Articular chondrocyte of knee joint (primary cell): ENCODE data around the gene KIAA0930. TPM values are rescaled to one million over a fixed set of nuclear protein-coding genes. Genes with fewer than 3 reads are reported as not detected.

Source experiments
- small RNA-seq: library from RNA; depleted of rRNA; stranded (forward); fragments of <200 nt; gene quantifications from one replicate; pipeline ENCODE3, GENCODE V24; 2012
- total RNA-seq: library from RNA; depleted of rRNA; stranded (reverse); fragments of >200 nt; gene quantifications from 2 replicates; pipeline ENCODE4 v1.2.3, GENCODE V29; 2012

The KIAA0930 gene
- 40.4 and 40.9 TPM in 2 replicates for total RNA-seq

DNA sequence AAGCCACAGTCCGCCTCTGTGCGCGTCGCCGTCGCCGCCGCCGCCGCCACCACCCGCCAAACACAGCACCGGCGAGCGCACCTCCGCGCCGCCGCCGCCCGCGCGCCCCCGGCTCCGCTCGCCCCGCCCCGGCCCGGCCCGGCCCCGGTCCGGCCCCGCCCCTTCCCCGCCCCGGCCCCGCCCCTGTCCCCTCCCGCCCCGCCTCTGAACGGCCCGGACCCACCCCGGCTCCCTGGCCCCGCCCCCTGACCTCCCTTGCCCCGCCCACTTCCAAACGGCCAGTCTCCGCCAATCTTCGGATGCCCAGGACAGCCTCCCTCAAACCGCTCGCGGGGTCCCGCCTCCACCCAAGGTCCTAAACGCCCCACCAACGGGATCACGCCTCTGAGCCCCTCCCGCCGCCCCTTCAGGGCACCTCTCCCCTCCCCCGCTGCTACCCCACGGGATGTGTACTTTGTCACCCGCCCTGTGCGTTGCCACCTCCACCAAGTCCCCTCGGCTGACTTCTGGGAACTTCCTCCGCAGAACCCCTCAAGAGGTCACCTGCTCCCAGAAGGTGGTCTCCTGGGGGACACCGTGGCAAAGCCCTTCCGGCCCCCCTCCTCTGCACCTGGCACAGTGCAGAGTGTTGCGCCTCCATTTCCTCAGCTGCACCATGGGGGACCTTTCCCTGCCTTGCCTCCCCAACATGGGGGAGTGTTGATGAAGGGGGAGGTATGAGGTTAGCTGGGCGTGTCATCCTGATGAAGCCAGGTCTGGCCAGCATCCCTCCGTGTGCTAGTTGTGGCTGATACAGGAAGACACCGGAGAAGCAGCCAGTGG is at the start of gene KIAA0930:
TSS of gene KIAA0930 (minus strand) at position 85 of the 822 bp plus-strand sequence. CDS start 191 bp downstream, outside the sequence.

DNA sequence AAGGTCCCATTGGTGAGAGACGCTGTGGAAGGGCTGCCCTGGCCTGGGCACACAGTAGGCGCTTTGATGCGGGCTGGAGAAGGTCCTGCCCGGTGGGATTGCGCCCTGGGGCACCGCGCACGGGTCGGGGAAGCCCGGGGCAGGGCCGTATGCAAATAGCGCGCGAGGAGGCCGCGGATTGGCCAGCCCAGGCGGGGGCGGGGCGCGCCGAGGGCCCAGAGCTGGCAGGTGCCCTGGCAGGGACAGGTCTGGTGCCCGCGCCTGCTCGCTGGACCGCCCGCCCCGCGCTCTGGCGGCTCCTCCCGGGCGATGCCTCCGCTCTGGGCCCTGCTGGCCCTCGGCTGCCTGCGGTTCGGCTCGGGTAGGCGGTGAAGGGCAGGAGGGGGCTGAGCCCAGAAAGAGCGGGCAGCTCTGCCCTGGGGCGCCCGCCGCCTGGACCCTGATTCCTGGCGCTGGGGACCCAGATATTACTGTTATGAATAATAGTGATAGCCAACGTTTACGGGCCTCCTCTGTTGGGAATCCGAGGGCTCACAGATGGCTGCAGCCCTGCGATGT is 44.1 kb upstream of the KIAA0930 start, which contains the start of gene UPK3A:
TSS of gene UPK3A (plus strand) at position 245 of the 558 bp plus-strand sequence. CDS start at position 310, 65 bp downstream.

DNA sequence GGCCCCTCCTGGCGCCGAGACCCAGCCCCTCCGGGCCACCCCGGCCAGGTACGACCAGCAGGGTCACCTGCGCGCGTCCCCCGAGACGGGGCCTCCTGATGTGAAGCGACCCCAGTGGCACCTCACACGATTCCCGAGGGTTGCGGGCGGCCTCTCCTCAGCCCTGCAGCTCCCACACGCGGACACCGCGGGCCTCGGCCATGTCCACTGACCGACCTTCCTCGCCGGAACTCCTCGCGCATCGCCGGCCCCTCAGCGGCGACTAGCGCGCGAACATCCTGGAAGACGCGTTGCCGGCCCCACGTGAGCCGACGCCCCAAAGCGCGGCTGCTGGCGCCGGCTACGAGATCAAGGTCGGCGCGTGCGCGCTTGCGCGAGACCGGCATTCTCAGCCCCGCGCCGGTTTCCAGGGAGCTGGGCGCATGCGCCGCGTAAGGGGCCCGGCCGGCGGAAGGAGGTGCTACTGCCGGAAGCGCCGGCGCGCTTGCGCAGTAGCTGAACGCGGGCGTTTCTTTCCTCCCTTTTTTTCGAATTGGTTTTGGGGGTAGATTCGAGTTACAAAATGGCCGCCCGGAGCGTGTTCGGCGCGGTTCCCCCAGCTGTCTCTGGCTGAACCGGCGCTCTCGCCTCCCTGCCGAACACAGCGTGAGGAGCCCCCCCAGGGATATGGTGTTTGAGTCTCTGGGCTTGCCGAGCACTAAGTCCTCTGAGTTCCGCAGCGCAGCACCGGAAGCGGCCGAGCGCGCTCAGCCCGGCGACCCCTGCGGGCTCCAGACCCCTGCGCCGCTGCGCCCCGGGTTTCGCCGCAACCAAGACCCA is 77.0 kb downstream of the KIAA0930 start, which contains the start of gene NUP50:
TSS of gene NUP50 (plus strand) at position 475 of the 819 bp plus-strand sequence. CDS start 4,253 bp downstream, outside the sequence.

Small RNAs within 50 kb of the gene (small RNA-seq; reads per million reads assigned to genes)
- not detected for gene MIR1249

Other genes starting within 250 kb of the KIAA0930 start
- gene PHF21B, start 230.9 kb downstream of the KIAA0930 start, total RNA-seq, result not detected in 2 replicates
- 49.5 and 56.5 TPM in 2 replicates for gene NUP50, start 77.0 kb downstream of the KIAA0930 start, total RNA-seq
- not detected in 2 replicates for gene UPK3A, start 44.1 kb upstream of the KIAA0930 start, total RNA-seq
- 21.0 and 30.4 TPM in 2 replicates for gene FAM118A, start 69.0 kb upstream of the KIAA0930 start, total RNA-seq
- under 0.01 TPM in 1 of 2 replicates, not detected in the other for gene SMC1B, start 172.7 kb upstream of the KIAA0930 start, total RNA-seq
- 0.76 and 0.91 TPM in 2 replicates for gene RIBC2, start 172.8 kb upstream of the KIAA0930 start, total RNA-seq